Limb (tissue), 2 donors: ENCODE results near the gene ANXA7.
"Not testable (repeated sequence)": the region's sequence is repeated elsewhere in the genome, so short reads cannot be mapped to it uniquely, and the experiment has no call there.

ENCODE experiments used
- DNase-seq, 2 donors: peaks; one replicate each; pipeline ENCODE4 v3.0.0-alpha.2; 2016; ENCODE audit errors: extremely low spot score in 2 of 2

The ANXA7 gene

GRCh38 chr10:73339436-73339835 is 74.4 kb downstream of the ANXA7 start:
- DNase-seq, result no peak

GRCh38 chr10:73338801-73339368 is 75.0 kb downstream of the ANXA7 start:
- DNase-seq, result no peak

DNA sequence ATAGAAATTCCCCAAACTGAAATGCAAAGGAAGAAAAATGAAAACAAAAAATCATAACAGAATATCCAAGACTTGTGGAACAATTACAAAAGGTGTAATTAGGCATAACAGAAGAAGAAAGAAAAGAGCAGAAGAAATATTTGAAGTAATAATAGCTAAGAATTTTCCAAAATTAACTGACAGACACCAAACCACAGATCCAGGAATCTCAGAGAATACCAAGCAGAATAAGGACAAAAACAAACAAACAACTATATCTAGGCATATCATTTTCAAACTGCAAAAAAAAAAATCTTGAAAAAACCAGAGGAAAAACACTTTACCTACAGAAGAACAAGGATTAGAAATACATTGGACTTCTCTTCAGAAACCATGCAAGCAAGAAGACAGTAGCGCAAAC is 80.7 kb downstream of the ANXA7 start:
- DNase-seq, result no peak

DNA sequence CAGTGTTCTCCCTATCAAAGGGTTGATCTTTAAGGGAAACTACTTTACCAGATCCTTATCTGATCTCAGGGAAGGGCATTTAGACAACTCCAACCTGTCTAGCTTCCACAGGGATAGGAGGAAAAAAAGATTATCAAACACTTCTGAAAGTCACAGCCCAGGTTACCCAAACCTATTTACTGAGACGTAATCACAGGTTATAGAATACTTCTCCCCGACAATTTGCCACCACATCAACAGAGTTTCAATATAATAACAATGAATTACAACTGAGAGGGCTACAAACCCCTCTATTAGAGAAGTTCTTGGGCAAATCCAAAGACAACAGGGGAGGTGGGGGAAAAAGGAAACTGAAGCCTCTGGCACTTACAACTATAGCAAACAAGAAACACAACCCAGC is 81.5 kb downstream of the ANXA7 start:
- no peak for DNase-seq

DNA sequence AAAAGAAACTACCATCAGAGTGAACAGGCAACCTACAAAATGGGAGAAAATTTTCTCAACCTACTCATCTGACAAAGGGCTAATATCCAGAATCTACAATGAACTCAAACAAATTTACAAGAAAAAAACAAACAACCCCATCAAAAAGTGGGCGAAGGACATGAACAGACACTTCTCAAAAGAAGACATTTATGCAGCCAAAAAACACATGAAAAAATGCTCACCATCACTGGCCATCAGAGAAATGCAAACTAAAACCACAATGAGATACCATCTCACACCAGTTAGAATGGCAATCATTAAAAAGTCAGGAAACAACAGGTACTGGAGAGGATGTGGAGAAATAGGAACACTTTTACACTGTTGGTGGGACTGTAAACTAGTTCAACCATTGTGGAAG is 85.3 kb downstream of the ANXA7 start:
- DNase-seq, result not testable (repeated sequence)

DNA sequence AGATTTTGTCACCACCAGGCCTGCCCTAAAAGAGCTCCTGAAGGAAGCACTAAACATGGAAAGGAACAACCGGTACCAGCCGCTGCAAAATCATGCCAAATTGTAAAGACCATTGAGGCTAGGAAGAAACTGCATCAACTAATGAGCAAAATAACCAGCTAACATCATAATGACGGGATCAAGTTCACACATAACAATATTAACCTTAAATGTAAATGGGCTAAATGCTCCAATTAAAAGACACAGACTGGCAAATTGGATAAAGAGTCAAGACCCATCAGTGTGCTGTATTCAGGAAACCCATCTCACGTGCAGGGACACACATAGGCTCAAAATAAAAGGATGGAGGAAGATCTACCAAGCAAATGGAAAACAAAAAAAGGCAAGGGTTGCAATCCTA is 88.6 kb downstream of the ANXA7 start:
- not testable (repeated sequence) for DNase-seq
